HG03196 (cell line): Measurements from ENCODE around the gene YDJC.
"Not testable (repeated sequence)": the region's sequence is repeated elsewhere in the genome, so short reads cannot be mapped to it uniquely, and the experiment has no call there.

ENCODE experiments used
- ATAC-seq: cut with Tn5 transposase; IDR thresholded peaks from one replicate; pipeline ENCODE4 v1.9.1; 2021; ENCODE audit not compliant: unreplicated experiment

YDJC gene

GRCh38 chr22:21632931-21633330 lies 3.1 kb upstream of the YDJC start:
- no peak for ATAC-seq

- ATAC-seq, result no peak
Observed at GRCh38 chr22:21632237-21632895, 2.5 kb upstream of the YDJC start, which contains the start of gene CCDC116. CCDC116 (plus strand) TSS chr22:21632760; CDS start chr22:21633182, 422 bp downstream.

GRCh38 chr22:21631025-21631424 lies 1.2 kb upstream of the YDJC start:
- ATAC-seq, result no peak

GRCh38 chr22:21628386-21629254 lies 1.2 kb downstream of the YDJC start:
- no peak for ATAC-seq

GRCh38 chr22:21626735-21627469 lies 2.9 kb downstream of the YDJC start:
- no peak for ATAC-seq

GRCh38 chr22:21626073-21626734 lies 3.6 kb downstream of the YDJC start:
- no peak for ATAC-seq

- ATAC-seq, result no peak
Observed at GRCh38 chr22:21624880-21625791, 4.7 kb downstream of the YDJC start.

- no peak for ATAC-seq
Observed at GRCh38 chr22:21624120-21624879, 5.5 kb downstream of the YDJC start.

- no peak for ATAC-seq
Observed at GRCh38 chr22:21623648-21623970, 6.2 kb downstream of the YDJC start.

- no peak for ATAC-seq
Observed at GRCh38 chr22:21622919-21623647, 6.7 kb downstream of the YDJC start.

- ATAC-seq, result no peak
Observed at GRCh38 chr22:21622011-21622918, 7.6 kb downstream of the YDJC start.

GRCh38 chr22:21621025-21621424 lies 8.8 kb downstream of the YDJC start:
- no peak for ATAC-seq

GRCh38 chr22:21617337-21617736 lies 12.5 kb downstream of the YDJC start:
- ATAC-seq, result not testable (repeated sequence)

GRCh38 chr22:21615731-21616130 lies 14.1 kb downstream of the YDJC start:
- ATAC-seq, result no peak

- no peak for ATAC-seq
Observed at GRCh38 chr22:21613553-21614233, 16.1 kb downstream of the YDJC start.

GRCh38 chr22:21612858-21613257 lies 17.0 kb downstream of the YDJC start:
- no peak for ATAC-seq
